ENCODE data around the gene COPA.

DNA sequence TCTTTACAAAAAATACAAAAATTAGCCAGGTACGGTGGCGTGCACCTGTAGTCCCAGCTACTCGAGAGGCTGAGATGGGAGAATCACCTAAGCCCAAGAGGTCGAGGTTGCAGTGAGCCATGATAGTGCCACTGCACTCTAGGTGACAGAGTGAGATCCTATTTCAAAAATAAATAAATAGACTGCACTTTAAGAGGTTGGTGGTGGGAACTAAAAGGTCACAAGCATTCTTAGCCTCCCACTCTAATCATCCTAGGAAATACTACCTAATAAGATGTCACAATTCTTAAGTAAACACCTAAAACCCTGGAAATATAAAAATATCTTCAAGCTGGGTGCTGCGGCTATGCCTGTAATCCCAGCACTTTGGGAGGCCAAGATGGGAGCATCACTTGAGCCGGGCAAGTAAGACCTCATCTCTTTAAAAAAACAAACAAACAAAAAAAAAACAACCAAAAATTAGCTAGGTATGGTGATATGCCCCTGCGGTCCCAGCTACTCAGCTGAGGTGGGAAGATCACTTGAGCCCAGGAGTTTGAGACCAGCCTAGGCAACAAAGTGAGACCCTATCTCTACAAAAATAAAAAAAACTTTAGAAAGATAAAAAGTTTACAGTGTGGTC lies 84.8 kb downstream of the COPA start:
- TF ChIP-seq, protein P1, sequence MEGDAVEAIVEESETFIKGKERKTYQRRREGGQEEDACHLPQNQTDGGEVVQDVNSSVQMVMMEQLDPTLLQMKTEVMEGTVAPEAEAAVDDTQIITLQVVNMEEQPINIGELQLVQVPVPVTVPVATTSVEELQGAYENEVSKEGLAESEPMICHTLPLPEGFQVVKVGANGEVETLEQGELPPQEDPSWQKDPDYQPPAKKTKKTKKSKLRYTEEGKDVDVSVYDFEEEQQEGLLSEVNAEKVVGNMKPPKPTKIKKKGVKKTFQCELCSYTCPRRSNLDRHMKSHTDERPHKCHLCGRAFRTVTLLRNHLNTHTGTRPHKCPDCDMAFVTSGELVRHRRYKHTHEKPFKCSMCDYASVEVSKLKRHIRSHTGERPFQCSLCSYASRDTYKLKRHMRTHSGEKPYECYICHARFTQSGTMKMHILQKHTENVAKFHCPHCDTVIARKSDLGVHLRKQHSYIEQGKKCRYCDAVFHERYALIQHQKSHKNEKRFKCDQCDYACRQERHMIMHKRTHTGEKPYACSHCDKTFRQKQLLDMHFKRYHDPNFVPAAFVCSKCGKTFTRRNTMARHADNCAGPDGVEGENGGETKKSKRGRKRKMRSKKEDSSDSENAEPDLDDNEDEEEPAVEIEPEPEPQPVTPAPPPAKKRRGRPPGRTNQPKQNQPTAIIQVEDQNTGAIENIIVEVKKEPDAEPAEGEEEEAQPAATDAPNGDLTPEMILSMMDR (conservative IDR thresholded peaks at IDR 0.05): no peak
- TF ChIP-seq ZFX (IDR thresholded peaks at IDR 0.05): no peak

Measured in C4-2B (cell line).